Stimulated activated CD4-positive, alpha-beta T cell treated with anti-CD3 and anti-CD28 coated beads, Interleukin-15, amount 100 ng/mL, for 1 hour (primary cell): ENCODE results near the gene SGCA.
A peak's percentile ranks its signal among the peaks of the same experiment; 100 is the strongest.

Experiments used
- DNase-seq, 2 donors: peaks; one replicate each; pipeline ENCODE4 v3.0.0-alpha.2; 2020; ENCODE audit warnings: low read depth in 1 of 2, low spot score in 1 of 2

SGCA gene

GRCh38 chr17:50192618-50193291 lies 26.9 kb downstream of the SGCA start:
- no peak for DNase-seq

DNA sequence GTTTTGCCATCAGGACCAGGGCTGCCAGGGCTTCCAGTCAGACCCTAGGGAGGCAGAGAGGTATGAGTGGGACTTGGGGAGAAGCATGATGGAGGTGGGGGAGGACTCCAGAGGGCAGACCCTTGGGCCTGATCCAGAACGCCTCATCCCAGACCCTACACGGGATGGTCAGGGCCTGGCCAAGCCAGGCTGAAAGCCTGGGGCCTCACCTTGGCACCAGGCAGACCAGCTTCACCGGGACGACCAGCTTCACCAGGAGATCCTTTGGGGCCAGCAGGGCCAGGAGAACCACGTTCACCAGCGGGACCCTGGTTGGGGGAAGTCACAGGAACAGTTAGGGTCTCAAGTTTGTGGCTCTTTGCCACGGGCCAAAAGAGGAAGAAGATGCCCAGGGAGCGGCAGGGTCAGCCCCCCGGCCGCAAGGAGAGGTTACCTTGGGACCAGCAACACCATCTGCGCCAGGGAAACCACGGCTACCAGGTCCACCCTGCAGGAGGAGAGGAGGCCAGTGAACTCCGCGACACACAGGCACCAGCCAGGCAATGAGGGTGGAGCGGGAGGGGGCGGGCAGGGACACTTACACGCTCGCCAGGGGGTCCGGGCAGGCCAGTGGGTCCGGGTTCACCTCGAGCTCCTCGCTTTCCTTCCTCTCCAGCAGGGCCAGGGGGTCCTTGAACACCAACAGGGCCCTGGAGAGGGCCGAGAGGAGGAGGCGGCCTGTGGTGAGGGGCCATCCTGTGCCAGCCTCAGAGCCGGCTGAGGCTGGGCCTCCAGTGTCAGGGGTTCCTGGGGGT lies 28.5 kb downstream of the SGCA start:
- DNase-seq, result no peak

DNA sequence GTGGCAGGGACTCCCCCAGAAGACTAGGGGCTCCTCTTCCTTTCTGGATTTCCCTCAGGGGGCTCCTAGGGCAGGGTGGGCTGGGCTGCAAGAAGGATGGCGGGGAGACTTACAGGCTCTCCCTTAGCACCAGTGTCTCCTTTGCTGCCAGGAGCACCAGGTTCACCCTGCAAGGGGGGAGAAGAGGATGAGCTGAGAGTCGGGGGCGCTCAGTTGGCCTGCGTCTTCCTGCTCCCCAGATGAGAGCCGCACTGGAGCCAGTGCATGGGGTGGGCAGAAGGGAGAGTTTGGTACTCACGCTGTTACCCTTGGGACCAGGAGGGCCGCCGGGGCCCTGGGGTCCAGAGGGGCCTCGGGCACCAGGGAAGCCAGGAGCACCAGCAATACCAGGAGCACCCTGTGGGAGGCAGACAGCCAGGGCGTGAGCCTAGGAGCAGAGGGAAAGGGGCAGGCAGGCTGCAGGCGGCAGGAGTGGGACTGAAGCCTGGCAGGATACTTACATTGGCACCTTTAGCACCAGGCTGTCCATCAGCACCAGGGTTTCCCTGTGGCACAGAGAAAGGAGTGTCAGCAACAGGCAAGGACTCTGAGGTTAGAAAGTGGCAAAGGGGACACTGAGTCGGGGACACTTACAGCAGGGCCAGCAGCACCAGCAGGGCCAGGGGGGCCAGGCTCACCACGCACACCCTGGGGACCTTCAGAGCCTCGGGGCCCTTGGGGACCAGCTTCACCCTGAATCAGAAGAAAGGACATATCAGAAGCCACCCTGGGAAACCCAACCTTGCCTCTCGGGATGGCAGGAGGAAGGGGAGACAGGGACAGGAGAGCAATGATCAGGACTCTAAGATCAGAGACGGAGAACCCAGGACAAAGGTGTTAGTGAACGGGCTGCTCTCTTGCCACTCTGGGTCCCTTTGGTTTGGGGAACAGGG lies 29.4 kb downstream of the SGCA start:
- no peak for DNase-seq

DNA sequence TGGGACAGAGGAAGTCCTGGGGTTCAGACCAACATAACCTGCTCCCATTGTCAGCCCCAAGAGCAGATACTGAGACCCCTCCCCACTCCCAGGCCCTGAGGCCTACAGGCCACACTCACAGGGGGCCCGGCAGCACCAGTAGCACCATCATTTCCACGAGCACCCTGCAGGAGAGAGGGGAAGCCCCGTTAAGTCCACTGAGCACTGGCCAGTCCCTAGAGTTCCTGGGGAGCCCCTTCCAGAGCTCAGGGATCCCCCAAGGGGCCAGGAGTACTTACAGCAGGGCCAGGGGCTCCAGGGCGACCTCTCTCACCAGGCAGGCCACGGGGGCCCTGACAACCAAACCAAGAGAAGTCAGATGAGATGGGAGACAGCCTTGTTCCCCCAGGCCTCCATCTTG lies 30.2 kb downstream of the SGCA start:
- no peak for DNase-seq

DNA sequence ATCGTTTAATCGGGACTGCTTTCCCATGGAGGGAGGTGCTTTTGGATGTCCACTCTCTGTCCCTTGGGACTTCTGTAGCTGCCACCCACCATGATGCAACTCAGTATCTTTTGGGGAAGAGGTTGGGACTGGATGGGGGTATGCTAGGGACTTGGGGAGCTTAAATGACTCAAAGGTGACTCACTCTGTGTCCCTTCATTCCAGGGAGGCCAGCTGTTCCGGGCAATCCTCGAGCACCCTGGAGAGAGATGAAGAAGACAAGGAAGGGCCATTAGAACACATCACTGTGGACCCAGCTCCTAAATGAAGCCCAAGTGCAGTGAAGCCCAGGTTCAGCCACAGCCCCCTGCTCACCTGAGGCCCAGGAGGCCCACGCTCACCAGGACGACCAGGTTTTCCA lies 31.0 kb downstream of the SGCA start:
- DNase-seq, result no peak

DNA sequence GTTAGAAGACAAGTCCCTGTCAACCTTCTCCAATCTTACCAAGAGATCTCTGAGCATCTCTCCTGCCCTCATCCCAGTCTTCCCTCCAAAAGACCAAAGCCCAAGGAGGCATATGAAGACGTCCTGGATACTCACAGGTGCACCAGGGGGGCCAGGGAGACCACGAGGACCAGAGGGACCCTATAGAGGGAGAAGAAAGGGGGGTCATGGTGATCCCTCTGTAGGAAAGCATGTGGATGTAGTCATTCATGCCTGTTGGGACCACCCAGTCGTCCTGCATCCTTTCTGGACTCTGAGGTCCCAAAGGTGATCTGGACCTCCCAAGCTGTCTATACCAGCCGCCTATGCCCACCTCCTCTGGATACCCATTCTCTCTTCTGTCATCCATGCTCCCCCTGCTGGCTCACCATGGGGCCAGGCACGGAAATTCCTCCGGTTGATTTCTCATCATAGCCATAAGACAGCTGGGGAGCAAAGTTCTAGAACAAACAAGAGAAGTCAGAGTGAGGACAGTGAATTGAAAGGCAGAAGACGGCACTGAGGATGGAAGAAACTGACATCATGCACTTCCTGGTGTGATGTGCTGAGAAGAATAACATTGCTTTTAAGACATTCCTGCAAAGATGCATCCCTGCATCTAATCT lies 32.3 kb downstream of the SGCA start:
- peak; percentile 22 to 49 for DNase-seq

DNA sequence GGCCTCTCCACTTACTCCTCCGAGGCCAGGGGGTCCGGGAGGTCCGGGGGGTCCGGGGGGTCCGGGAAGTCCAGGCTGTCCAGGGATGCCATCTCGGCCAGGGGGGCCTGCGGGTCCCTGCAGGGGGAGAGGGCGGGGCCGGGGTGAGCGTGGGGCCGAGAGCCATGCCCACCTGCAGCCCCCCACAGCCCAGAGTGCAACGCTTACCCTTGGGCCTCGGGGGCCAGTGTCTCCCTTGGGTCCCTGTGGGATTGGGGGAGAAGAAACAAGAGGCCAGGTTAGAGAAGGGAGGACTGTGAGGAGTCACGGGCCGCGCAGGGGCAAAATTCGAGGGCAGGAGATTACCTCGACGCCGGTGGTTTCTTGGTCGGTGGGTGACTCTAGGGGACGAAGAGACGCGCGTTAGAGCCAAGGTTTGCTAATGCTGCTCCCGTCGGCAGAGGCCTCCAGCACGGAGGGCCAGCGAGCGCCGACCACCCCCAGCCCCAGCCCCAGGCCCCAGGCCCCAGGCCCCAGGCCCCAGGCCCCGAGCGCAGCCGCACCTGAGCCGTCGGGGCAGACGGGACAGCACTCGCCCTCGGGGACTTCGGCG lies 33.5 kb downstream of the SGCA start:
- DNase-seq, result no peak

GRCh38 chr17:50199803-50200456 lies 34.1 kb downstream of the SGCA start:
- peak; percentile 22 to 40 for DNase-seq

- DNase-seq, result peak; percentile 61 to 67
Observed at GRCh38 chr17:50200457-50201275, 34.9 kb downstream of the SGCA start.

DNA sequence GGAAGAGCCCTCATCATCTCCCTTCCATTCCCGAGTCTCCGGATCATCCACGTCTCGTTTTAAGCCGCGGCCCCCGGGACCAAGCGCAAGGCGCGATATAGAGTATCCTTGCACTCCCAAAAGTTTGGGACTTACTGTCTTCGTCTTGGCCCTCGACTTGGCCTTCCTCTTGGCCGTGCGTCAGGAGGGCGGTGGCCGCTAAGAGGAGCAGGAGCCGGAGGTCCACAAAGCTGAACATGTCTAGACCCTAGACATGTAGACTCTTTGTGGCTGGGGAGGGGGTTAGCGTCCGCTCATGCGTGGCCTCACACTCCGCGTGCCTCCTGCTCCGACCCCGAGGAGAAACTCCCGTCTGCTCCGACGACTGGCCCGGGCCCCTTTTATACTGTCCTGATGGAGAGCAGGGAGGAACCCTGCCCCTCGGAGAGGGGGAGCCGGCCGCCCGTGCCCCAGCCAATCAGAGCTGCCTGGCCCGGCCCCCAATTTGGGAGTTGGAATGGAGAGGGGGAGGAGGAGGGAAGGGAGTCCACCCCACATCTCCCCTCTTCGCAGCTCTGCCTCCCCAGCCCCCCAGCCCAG lies 35.6 kb downstream of the SGCA start, which contains the start of gene COL1A1:
Gene COL1A1, minus strand, starts transcription at position 356 of the 579 bp plus-strand sequence. Its CDS starts 118 bp downstream, at position 238.
- DNase-seq, result no peak

DNA sequence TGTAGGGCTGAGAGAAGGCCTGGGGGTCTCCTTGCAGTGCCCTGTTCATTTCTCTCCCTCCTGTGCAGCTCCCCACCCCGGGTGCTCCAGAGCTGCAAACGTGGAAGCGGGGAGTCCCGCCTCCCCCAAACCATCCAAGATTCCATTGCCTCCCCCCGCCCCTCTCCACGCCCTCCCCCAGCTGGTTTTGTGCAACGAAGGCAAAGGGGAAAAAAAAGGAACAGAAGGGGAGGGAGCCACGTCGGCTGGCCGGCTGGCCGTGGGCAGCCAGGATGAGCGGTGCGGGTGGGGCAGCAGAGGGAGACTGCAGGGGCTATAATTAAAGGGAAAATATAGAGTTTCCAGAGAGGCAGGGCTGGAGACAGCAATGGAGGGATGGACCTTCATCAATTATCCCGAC lies 37.3 kb downstream of the SGCA start:
- DNase-seq, result no peak

DNA sequence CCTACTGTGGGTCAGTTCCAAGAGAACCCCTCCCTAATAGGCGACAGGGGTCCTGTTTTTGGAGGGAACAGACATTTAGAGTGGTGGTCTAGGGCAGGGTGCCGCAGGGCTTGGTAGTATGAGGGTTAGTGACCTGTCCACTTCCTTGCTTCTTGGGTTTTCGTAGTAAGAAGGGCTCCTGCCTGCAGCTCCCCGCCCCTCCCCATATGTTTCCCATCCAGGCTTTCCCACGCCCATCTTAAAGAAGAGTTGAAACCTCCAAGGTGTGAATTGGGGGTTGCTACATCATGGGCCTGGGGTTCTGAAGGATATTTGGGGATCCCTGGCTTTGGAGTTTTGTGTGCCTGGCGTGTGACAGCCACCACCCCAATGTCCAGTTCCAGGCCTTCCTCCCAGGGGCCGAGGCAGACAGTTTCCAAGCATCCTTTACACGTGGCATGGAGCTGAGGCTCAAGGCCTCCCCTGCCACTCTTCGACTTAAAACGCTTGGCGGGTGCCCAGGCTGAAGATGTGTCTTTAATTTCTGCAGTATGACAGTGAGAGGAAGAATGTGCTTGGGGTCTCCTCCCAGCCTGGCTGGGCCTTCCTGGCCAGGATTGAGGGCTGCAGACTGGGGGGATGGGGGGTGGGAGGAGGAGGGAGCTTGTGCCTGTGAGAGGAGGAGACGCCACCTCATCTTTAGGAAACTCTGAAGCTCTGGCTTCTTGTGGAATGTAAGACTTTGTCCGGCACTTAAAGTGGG lies 38.0 kb downstream of the SGCA start:
- DNase-seq, result no peak

GRCh38 chr17:50204431-50204830 lies 38.6 kb downstream of the SGCA start:
- no peak for DNase-seq

DNA sequence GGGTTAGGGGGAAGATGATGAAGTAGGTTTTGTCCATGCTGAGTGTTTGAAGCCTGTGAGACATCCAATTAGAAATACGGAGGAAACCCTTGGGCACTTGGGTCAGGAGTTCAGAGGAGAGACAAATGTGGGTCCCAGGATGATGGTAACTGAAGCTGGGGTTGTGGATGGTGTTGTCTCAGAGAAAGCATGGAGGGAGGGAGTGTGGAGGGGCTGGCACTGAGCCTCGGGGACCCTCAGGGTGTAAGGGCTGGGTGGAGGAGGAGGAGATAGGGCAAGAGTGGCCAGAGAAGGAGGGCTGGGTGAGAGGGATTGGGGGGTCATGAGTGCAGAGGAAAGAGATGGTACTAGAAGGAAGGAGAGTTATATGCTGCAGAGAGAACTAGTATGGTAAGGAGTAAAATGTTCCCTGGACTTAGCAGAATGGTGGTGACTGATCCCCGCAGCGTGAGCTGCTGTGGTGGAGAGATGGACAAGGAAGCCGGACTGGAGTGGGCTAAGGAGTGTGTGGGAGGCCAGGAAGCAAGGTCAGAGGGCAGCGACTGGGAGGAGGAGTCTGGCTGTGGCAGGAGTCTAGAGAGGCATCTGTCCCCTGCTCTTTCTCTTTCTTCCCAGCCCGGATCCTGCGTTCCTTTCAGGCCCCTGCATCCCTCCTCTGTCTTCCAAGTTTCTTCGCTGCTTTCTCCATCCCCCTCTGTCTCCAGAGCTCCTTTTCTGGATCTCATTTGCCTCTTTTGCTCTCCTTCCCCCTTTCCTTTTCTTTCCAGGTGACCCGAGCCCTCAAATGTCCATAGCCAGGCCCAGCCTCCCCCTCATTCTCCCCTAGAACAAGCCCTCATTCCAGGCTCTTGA lies 39.5 kb downstream of the SGCA start:
- DNase-seq, result no peak

GRCh38 chr17:50205963-50206505 lies 40.2 kb downstream of the SGCA start:
- DNase-seq, result no peak

GRCh38 chr17:50206604-50207293 lies 40.9 kb downstream of the SGCA start:
- DNase-seq, result no peak
